GM23338 (cell line): ENCODE data around the gene KIRREL3.

ENCODE experiments used
- CREB1 ChIP-seq: fragments of 250-450 bp; sonication (Bioruptor Pico); IDR thresholded peaks from 2 replicates; pipeline ENCODE4 v1.5.0; 2020; ENCODE audit warnings: low read depth, mild to moderate bottlenecking, moderate library complexity
- CTCF ChIP-seq, 2 experiments: fragments of 200-600 bp in 1 of 2; sonication (generic) in 1 of 2; conservative IDR thresholded peaks; 2 replicates each; pipeline versions ENCODE4 v1.5.1 to v1.6.1; 2016 to 2017; ENCODE audit warnings: antibody characterized with exemption in 2 of 2, low read depth in 2 of 2, mild to moderate bottlenecking in 2 of 2, moderate library complexity in 1 of 2
- ETS1 ChIP-seq: IDR thresholded peaks from 2 replicates; pipeline ENCODE4 v1.6.1; 2016; ENCODE audit warnings: antibody characterized with exemption
- EZH2 ChIP-seq: fragments of 200-600 bp; sonication (generic); IDR thresholded peaks from one replicate; pipeline ENCODE4 v1.8.0; 2017; ENCODE audit warnings: antibody characterized with exemption, mild to moderate bottlenecking, low read depth; ENCODE audit not compliant: unreplicated experiment
- POLR2AphosphoS5 ChIP-seq: IDR thresholded peaks from 2 replicates; pipeline ENCODE4 v1.6.1; 2016; ENCODE audit warnings: antibody characterized with exemption, low read depth
- STAT1 ChIP-seq: IDR thresholded peaks from one replicate; pipeline ENCODE4 v1.6.1; 2016; ENCODE audit warnings: antibody characterized with exemption; ENCODE audit not compliant: unreplicated experiment

GRCh38 chr11:126636911-126637794, 363.4 kb downstream of the KIRREL3 start:
- no peak for TF ChIP-seq EZH2
- no peak for TF ChIP-seq CTCF (conservative IDR thresholded peaks at IDR 0.05; ENCODE audit: low read depth in 2 of 2)
- no peak for TF ChIP-seq POLR2AphosphoS5
- TF ChIP-seq CREB1 (CRISPR knock-in tag) = no peak
- no peak for TF ChIP-seq ETS1
- TF ChIP-seq STAT1 = no peak
